ENCODE data around the gene CRTAC1.
"Not testable (repeated sequence)": the region's sequence is repeated elsewhere in the genome, so short reads cannot be mapped to it uniquely, and the experiment has no call there.

CRTAC1 gene

DNA sequence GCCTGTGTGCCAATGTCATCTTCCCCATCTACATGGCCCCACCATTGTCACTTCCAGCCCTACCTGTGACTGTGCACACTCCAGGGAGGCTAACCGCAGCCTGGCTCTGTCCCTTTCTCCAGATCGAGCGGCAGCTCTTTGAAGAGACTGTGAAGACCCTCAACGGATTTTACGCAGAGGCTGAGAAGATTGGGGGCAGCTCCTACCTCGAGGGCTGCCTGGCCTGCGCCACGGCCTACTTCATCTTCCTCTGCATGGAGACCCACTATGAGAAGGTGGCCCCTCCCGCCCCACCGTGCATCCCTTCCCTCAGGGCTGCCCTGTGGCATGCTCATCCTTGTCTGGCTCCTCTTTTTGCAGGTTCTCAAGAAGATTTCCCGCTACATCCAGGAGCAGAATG is 166.6 kb downstream of the CRTAC1 start:
- no peak for DNase-seq

- DNase-seq: no peak
Observed at GRCh38 chr10:97861924-97862323, 168.5 kb downstream of the CRTAC1 start.

- no peak for DNase-seq
Observed at GRCh38 chr10:97861097-97861750, 169.2 kb downstream of the CRTAC1 start.

GRCh38 chr10:97858001-97858439 is 172.4 kb downstream of the CRTAC1 start:
- DNase-seq: no peak

DNA sequence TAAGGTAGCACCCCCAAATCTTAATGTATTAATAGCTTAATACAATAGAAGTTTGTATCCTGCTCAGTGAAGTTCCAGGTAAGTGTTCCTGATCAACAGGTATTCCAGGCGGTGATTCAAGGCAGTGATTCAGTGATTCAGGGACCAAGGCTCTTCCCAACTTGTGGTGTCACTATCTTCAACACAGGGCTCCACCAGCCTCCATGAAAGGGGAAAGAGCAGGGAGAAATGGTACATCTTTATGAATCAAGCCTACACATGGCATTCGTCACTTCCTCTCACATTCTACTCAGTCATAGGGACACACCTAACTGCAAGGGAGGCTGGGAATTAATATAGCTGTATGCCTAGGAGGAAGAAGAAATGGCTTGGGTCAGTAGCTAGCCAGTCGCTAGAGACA is 175.7 kb downstream of the CRTAC1 start:
- no peak for DNase-seq

DNA sequence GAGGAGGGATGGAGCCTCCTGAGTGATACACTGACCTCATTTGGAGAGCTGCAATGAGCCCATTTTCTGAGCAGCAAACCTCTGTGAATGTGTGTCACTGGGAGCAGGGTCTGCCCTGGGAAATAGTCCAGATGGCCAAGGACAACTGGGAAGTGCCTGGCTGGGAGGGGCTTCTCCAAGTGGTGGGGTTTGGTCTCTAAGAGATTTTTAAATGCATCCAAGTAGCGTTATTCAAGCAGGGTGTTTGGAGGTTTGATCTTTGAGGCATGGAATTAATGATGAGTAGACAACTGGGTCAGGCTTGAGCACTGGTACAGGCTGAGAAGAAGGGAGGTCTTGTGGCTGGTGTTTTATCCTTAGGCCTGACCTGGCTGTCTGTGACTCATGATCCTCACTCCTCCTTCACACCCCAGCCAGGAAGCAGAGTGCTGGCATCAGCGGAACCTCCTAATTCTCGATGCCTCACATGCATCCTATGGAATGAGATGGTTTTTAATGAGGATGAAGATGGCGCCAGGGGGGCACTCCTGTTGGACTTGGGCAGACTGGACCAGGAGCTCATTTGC is 177.5 kb downstream of the CRTAC1 start:
- no peak for DNase-seq

DNA sequence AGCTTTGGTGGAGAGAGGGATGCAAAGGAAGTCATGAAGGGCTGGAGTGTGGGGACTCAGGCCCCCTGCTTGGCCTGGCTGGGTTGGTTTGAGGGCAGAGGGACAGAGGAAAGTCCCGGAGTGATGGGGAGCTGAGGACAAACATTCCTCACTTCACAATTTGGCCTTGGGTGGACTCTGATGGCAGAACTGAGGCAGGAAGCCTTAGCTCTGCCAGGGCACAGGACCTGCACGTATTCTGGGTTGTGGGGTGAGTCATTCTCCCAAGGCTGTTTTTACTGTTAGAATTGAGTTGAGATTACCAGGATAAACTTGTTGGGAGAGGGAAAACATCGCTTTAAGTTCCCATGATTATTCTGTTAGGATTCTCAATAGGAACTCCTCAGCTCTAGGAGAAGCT is 178.1 kb downstream of the CRTAC1 start:
- DNase-seq: no peak

GRCh38 chr10:97851341-97852001 is 178.9 kb downstream of the CRTAC1 start:
- no peak for DNase-seq

- no peak for DNase-seq
Observed at GRCh38 chr10:97850446-97850845, 180.0 kb downstream of the CRTAC1 start.

GRCh38 chr10:97849687-97850402 is 180.6 kb downstream of the CRTAC1 start, which contains the start of gene GOLGA7B:
TSS of gene GOLGA7B (plus strand) at chr10:97849843. CDS start at chr10:97850304, 461 bp downstream.
- DNase-seq: no peak

- DNase-seq: no peak
Observed at GRCh38 chr10:97849103-97849686, 181.2 kb downstream of the CRTAC1 start.

DNA sequence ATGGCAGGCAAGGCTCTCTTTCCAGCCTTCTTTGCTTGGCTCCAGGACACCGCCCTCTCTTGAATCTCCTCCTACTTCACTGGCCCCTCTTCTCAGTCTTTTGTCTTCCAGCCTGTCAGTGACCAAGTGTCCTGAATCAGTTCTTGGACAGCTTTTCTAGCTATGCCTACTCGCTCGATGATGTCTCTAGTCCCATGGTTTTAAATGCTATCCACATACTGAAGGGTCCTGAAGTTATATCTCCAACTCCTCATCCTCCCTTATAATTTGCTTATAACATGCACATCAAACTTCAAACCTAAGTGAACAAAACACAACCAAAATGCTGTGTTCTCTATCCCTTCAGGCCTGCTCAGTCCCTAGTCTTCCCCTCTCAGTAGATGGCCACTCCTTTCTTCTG is 185.7 kb downstream of the CRTAC1 start:
- DNase-seq: no peak

DNA sequence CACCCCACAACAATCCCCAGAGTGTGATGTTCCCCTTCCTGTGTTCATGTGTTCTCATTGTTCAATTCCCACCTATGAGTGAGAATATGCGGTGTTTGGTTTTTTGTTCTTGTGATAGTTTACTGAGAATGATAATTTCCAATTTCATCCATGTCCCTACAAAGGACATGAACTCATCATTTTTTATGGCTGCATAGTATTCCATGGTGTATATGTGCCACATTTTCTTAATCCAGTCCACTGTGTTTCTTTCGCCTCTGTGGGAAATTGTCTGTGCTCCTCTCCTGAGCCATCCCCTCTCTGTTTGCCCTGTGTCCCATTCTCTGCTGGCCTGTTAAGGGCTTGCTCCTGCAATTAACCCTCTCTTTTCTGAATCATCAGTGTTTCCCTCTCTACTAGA is 186.4 kb downstream of the CRTAC1 start:
- not testable (repeated sequence) for DNase-seq

DNA sequence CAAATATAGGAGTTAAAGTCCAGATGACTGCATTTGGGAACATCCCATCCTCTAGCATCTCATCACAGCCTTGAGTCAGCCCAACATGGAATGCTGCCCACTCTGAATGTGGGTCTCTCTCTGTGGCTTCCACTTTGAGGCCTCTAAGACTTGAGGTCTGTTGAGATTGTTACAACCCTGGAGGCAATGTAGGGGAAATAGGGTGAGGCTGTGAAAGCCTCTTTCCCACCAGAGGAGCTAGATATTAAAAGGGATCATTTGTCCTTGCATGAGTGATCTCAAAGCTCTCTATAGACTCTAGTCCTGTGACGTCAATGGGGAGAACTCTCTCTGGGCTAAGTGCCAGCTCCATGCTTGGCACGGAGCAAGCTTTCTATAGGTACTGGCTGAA is 187.1 kb downstream of the CRTAC1 start:
- DNase-seq: peak; percentile 24

DNA sequence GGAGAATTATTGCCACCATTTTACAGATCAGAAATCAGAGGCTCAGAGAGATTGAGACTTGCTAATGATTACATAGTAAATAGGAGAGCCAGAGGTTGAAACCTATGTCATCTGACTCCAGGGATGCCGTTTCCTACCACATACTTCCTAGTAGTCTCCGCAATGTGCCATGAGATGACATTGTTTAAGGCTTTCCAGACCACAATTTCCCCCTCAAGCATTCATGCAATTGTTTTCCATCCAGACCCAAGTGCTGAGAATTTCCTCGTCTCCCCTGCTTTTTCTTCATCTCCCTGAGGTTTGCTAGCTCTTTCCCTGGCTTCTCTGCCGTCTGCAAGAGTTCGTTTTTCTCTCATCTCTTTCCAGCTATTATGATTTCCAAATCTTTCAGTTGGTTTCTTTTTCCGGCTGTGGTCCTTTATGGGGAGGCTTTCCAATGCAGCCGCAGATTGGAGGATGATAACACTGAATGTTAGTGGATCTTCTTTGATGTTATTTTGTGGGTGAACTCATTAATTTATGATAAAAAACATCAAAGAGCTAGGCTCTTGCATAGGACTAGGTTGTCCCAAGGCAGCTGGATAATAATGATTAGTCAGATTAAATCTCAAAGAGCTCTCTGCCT is 187.7 kb downstream of the CRTAC1 start:
- no peak for DNase-seq

DNA sequence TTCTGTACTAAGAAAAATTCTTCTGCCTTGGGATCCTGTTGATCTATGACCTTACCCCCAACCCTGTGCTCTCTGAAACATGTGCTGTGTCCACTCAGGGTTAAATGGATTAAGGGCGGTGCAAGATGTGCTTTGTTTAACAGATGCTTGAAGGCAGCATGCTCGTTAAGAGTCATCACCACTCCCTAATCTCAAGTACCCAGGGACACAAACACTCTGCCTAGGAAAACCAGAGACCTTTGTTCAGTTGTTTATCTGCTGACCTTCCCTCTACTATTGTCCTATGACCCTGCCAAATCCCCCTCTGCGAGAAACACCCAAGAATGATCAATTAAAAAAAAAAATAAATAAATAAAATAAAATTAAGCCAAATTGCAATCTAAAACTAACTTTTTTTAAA is 188.3 kb downstream of the CRTAC1 start:
- DNase-seq: not testable (repeated sequence)

DNA sequence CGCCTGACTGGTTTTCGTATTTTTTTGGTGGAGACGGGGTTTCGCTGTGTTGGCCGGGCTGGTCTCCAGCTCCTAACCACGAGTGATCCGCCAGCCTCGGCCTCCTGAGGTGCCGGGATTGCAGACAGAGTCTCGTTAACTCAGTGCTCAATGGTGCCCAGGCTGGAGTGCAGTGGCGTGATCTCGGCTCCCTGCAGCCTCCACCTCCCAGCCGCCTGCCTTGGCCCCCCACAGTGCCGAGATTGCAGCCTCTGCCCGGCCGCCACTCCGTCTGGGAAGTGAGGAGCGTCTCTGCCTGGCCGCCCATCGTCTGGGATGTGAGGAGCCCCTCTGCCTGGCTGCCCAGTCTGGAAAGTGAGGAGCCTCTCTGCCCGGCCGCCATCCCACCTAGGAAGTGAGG is 189.3 kb downstream of the CRTAC1 start:
- DNase-seq: not testable (repeated sequence)

DNA sequence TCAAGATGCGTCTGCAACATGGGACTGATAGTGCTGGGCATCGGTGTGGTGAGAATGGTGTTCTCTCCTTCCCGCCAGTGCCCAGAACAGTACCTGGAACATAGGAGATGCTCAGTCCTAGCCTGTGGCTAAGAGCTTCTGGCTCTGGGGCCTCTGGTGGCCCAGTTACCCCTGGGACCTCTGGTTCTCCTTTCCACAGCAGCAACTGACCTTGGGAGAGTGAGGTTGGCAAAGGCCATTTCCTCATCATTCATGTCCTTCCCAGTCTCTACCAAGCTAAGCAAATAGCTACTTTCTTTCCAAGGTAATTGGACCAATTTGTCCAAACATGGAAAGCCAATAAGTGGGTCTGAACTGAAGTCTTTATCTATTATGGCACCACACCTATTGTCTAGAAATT is 192.3 kb downstream of the CRTAC1 start:
- DNase-seq: no peak

DNA sequence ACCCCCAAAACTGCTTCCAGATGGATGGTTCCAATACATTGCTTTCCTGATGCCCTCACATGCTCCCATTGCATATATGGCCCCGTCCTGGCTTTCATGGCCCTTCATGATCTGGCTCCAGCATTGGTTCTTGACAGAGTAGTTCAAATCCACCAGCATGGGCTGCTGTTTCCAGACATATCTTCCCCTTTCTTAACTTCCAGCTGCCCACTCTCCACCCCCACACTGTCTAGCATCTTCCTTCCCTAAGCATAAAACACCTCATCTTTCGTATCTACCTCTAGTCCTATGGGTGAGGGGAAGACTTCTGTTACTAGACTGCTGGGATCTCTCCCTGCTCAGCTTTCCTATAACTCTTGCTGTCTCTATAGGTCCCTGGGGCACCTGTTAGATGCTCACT is 194.0 kb downstream of the CRTAC1 start:
- DNase-seq: no peak

- no peak for DNase-seq
Observed at GRCh38 chr10:97831259-97831658, 199.2 kb downstream of the CRTAC1 start.

DNA sequence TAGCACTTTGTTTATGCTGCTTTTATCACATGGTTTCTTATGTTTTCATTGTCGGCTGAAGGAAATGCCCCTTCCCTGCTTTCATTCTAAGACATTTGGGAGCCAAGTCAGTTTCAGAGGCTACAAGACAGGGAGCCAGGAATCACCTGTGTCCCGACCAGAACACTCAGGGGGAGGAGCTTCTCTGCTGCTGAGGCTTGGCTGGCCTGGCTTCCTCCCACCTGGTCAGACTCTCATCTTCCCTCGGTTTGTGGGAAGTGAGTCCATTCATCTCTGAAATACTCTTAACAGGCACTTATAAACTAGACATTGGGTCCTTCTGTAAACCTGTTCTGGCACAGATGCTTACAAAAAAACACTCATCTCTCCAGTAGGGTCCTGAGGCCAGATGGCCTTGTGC is 200.4 kb downstream of the CRTAC1 start:
- DNase-seq: no peak

DNA sequence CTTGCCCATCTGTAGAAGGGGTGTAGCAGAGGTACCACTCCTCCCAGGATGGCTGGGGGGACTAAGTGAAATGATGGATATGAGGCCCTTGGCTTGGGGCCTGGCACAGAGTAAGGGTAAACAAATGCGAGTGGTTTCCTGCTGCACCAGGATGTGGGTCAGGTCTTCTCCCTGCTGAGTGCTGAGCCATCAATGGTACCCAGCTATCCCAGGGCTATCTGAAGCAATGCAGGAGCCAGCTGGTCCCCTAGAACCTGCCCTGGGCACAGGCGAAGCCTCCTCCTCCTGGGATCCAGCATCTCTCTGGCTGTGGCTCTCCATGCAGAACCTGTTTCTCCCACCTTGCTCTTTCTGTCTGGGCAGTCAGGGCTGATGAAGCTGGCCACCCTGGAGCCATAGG is 201.7 kb downstream of the CRTAC1 start:
- no peak for DNase-seq

Data from hematopoietic multipotent progenitor cell treated with erythropoietin and hydrocortisone succinate and interleukin-3 and kit ligand, for 8 days (in vitro differentiated cells).